Keratinocyte (primary cell): ENCODE data around the gene ZBTB2. TPM values are rescaled to one million over a fixed set of nuclear protein-coding genes. Genes with fewer than 3 reads are reported as not detected.

Experiments used
- DNase-seq: peaks from one replicate; pipeline ENCODE4 v3.0.0-alpha.2; 2011; ENCODE audit warnings: low read depth, missing footprints, low spot score
- FAIRE-seq: peaks from 2 replicates; lab custom pipeline; 2011; peaks lifted over from hg19 to GRCh38; lab: Jason Lieb, UNC
- H2AFZ ChIP-seq: 2 replicates; pipeline ENCODE4 v1.6.0; 2012; ENCODE audit warnings: low read length, control low read depth, inconsistent platforms; ENCODE audit not compliant: control insufficient read depth
- H3K27ac ChIP-seq: 2 replicates; pipeline ENCODE4 v1.5.1; 2011; ENCODE audit warnings: low read length; ENCODE audit not compliant: control insufficient read depth, insufficient read depth
- H3K27me3 ChIP-seq: 3 replicates; pipeline ENCODE4 v1.6.0; 2011; ENCODE audit warnings: low read length; ENCODE audit not compliant: control insufficient read depth, insufficient read depth; ENCODE audit errors: extremely low read depth
- H3K36me3 ChIP-seq, 2 experiments: 2 replicates in 1 of 2; 3 replicates in 1 of 2; pipeline ENCODE4 v1.5.1; 2011; ENCODE audit warnings: low read length in 2 of 2, mild to moderate bottlenecking in 1 of 2; ENCODE audit not compliant: control insufficient read depth in 2 of 2, insufficient read depth in 2 of 2; ENCODE audit errors: extremely low read depth in 1 of 2
- H3K4me1 ChIP-seq: 3 replicates; pipeline ENCODE4 v1.5.1; 2011; ENCODE audit warnings: low read length; ENCODE audit not compliant: control insufficient read depth, insufficient read depth; ENCODE audit errors: extremely low read depth
- H3K4me2 ChIP-seq: 3 replicates; pipeline ENCODE4 v1.6.0; 2011; ENCODE audit warnings: low read depth, low read length; ENCODE audit not compliant: control insufficient read depth, insufficient read depth; ENCODE audit errors: extremely low read depth
- H3K4me3 ChIP-seq, 3 experiments: fragments of 200-600 bp in 1 of 3; sonication (generic) in 1 of 3; 2 replicates in 2 of 3; 3 replicates in 1 of 3; pipeline ENCODE4 v1.5.1; 2011 to 2016; ENCODE audit warnings: low read length in 3 of 3, mild to moderate bottlenecking in 3 of 3, control low read depth in 2 of 3, inconsistent platforms in 1 of 3, low read depth in 1 of 3, mixed read lengths in 1 of 3, mixed run types in 1 of 3, moderate library complexity in 1 of 3; ENCODE audit not compliant: control insufficient read depth in 2 of 3, insufficient read depth in 2 of 3; ENCODE audit errors: extremely low read depth in 1 of 3
- H3K79me2 ChIP-seq: 2 replicates; pipeline ENCODE4 v1.6.0; 2012; ENCODE audit warnings: low read length; ENCODE audit not compliant: control insufficient read depth, insufficient read depth
- H3K9ac ChIP-seq: 3 replicates; pipeline ENCODE4 v1.6.0; 2011; ENCODE audit warnings: low read length; ENCODE audit not compliant: control insufficient read depth, insufficient read depth; ENCODE audit errors: extremely low read depth
- H3K9me1 ChIP-seq: 3 replicates; pipeline ENCODE4 v1.6.0; 2011; ENCODE audit warnings: low read length; ENCODE audit not compliant: control insufficient read depth, insufficient read depth; ENCODE audit errors: extremely low read depth
- H3K9me3 ChIP-seq: 2 replicates; pipeline ENCODE4 v1.5.1; 2012; ENCODE audit warnings: low read depth, low read length; ENCODE audit not compliant: control insufficient read depth
- H4K20me1 ChIP-seq: 3 replicates; pipeline ENCODE4 v1.6.0; 2011; ENCODE audit warnings: low read length; ENCODE audit not compliant: control insufficient read depth, insufficient read depth; ENCODE audit errors: extremely low read depth
- CTCF ChIP-seq, 3 experiments: IDR thresholded peaks in 1 of 3; conservative IDR thresholded peaks in 1 of 3; optimal IDR thresholded peaks in 1 of 3; 2 replicates in 2 of 3; 3 replicates in 1 of 3; pipeline versions ENCODE3 to v1.5.1; 2011; ENCODE audit warnings: low read length in 3 of 3, mild to moderate bottlenecking in 3 of 3, moderate library complexity in 2 of 3, control low read depth in 1 of 3, inconsistent platforms in 1 of 3; ENCODE audit not compliant: insufficient read depth in 2 of 3; ENCODE audit errors: extremely low read depth in 1 of 3
- EZH2 ChIP-seq: IDR thresholded peaks from one replicate; pipeline ENCODE4 v1.6.1; 2012; ENCODE audit warnings: inconsistent platforms, mild to moderate bottlenecking, low read length, moderate library complexity
- dilution Hi-C: fragments of 300-500 bp; cut with MboI; formaldehyde crosslinking; loops from one replicate; pipeline ENCODE4 v1.7.0; 2020; ENCODE audit warnings: low sequenced_read_pairs; ENCODE audit not compliant: extremely low pct_ligation_motif_present
- polyA plus RNA-seq, 5 experiments: library from polyadenylated mRNA; depleted of rRNA in 3 of 5; stranded (reverse) in 3 of 5; stranded (forward) in 1 of 5; unstranded in 1 of 5; fragments of >200 nt; gene quantifications; 1 replicate in 1 of 5; 2 replicates in 3 of 5; 3 replicates in 1 of 5; pipeline versions ENCODE4 v1.2.1 to v1.2.3, GENCODE V29; 2011 to 2012; ENCODE audit warnings: missing spikeins in 2 of 5, low read depth in 1 of 5, low replicate concordance in 1 of 5

The ZBTB2 gene
- polyA plus RNA-seq, 1 donor (not counting 4 experiments of a cell fraction or from before 2014, with no cell fraction given): 10.9 TPM

GRCh38 chr6:151390276-151390850 is 996 bp downstream of the ZBTB2 start:
- peaks cover 29% of the 10 kb centered on the region for H3K4me1 ChIP-seq
- TF ChIP-seq CTCF (optimal IDR thresholded peaks at IDR 0.05 in 1 of 3, IDR thresholded peaks at IDR 0.05 in 1 of 3, conservative IDR thresholded peaks at IDR 0.05 in 1 of 3; ENCODE audit: extremely low read depth in 1 of 3, insufficient read depth in 2 of 3, low read length in 3 of 3) (no peak), EZH2 (no peak)
- peaks cover 64% of the 10 kb centered on the region for H3K79me2 ChIP-seq
- peak overlapping the region; percentile 93 for H3K27ac ChIP-seq
- peak overlapping the region; percentile 88 for H3K4me2 ChIP-seq
- peaks cover 0 to under 1% of the 10 kb centered on the region in 2 experiments for H3K36me3 ChIP-seq
- H3K9ac ChIP-seq: peak overlapping the region; percentile 95
- H3K4me3 ChIP-seq: peak overlapping the region; percentile 18 to 90 (median 88)
- no peak overlapping the region for H2AFZ ChIP-seq
- FAIRE-seq (no peak), DNase-seq (peak; percentile 72)
- H3K27me3 ChIP-seq: no peaks in the 10 kb centered on the region
- no peaks in the 10 kb centered on the region for H3K9me3 ChIP-seq
- dilution Hi-C loops: no loop called here
- peaks cover 2% of the 10 kb centered on the region for H3K9me1 ChIP-seq
- H4K20me1 ChIP-seq: no peaks in the 10 kb centered on the region

DNA sequence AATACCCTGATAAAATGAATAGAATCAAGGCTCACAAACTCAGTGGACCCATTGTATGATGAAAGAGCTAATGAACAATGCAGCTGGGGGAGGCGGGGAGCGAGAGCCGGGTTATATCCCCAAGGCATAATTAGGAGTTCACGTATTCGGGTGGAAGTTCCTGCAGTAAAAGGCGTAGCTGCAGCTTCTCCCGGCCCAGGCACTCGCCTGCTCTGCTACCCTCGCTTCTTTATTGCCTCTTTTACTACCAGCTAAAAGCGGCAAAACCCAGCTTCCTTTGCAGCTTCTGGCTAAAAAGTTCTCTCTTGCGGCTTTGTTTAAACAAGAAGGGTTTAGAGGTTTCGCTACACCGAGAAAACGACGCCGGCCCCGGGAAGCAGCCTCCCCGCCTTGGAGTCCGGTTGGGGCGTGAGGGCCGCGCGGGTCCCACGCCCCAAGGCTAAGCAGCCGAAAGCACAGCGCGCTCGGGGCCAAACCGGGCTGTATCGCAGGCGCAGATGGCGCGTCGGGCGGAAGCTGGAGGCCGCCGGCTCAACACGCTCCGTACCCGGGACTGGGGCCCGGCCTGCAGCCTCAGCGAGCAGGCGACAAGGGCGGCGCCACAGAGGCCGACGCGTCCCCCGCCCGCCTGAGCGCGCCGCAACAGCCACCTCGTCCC is 1.6 kb downstream of the ZBTB2 start:
- FAIRE-seq (peak; percentile 48), DNase-seq (no peak)
- H3K4me3 ChIP-seq: peak overlapping the region; percentile 88 to 90 (median 89)
- H3K36me3 ChIP-seq: peaks cover 0 to 2% of the 10 kb centered on the region in 2 experiments
- dilution Hi-C loops: no loop called here
- no peaks in the 10 kb centered on the region for H3K27me3 ChIP-seq
- no peaks in the 10 kb centered on the region for H4K20me1 ChIP-seq
- H3K9ac ChIP-seq: peak overlapping the region; percentile 95
- H3K4me1 ChIP-seq: peaks cover 29% of the 10 kb centered on the region
- H3K27ac ChIP-seq: peak overlapping the region; percentile 93
- TF ChIP-seq EZH2 (no peak), CTCF (optimal IDR thresholded peaks at IDR 0.05 in 1 of 3, IDR thresholded peaks at IDR 0.05 in 1 of 3, conservative IDR thresholded peaks at IDR 0.05 in 1 of 3; ENCODE audit: extremely low read depth in 1 of 3, insufficient read depth in 2 of 3, low read length in 3 of 3) (peak in 1 of 3 experiments; percentile 8)
- H2AFZ ChIP-seq: peak overlapping the region; percentile 43
- H3K79me2 ChIP-seq: peaks cover 60% of the 10 kb centered on the region
- peak overlapping the region; percentile 88 for H3K4me2 ChIP-seq
- H3K9me1 ChIP-seq: peaks cover 2% of the 10 kb centered on the region
- no peaks in the 10 kb centered on the region for H3K9me3 ChIP-seq
